Superior temporal gyrus (tissue), 1 donor: Measurements from ENCODE around the gene HDAC1.

Experiments
- DNase-seq: peaks from one replicate; pipeline ENCODE4 v3.0.0-alpha.2; 2016; ENCODE audit errors: extremely low spot score

Gene HDAC1

GRCh38 chr1:32330558-32331151 lies 38.8 kb downstream of the HDAC1 start:
- no peak for DNase-seq

GRCh38 chr1:32331549-32331948 lies 39.7 kb downstream of the HDAC1 start:
- no peak for DNase-seq

- DNase-seq: peak; percentile 63
Observed at GRCh38 chr1:32332290-32333079, 40.6 kb downstream of the HDAC1 start.

DNA sequence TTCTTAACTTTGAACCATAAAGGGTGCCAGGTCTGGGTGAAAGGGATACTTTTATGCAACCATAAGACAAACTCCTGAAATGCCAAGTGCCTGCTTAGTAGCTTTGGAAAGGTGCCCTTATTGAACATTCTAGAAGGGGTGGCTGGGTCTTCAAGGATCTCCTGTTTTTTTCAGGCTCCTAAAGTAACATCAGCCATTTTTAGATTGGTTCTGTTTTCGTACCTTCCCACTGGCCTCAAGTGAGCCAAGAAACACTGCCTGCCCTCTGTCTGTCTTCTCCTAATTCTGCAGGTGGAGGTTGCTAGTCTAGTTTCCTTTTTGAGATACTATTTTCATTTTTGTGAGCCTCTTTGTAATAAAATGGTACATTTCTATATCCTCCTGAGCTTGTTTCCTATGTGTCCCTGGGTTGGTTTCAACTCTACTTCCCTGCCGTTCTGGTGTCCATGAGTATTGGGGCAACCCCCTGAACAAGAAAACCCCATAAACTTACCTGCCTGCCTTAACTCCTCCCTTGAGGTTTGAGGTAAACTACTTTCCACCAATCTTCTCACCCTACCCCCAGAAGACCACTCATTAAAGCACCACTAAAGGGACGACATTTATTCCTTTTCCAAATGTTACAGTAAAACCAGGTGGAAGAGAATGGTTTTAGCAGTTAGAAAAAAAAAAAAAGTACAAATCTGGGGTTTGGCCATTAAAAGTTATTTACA lies 41.5 kb downstream of the HDAC1 start:
- DNase-seq: peak; percentile 13

DNA sequence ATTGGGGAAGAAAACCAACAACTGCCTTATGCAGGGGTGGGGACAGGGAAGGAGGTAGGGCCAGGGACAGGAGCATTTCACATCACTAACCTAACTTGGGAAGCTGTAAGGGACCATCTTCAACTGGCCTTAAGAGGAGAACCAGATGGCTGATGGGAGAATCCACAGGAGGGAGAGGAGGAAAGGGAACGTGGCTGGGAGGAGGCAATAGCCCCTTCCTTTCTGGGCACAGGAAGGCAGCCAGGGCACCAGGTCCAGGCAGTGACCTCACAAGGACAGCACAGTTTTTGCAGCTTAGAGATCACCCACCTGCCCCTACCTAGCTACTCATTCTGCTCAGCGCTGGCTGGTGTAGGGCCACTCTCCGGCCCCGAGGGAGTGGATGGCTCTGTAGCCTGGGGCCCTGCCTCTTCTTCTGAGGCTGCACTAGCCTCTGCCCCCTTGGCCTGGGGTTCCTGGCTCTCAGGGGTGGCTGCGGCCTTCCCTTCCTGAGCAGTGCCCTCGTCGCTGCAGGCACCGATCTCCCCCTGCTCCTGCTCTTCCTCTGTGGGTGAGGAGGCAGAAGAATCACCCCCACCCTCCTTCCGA lies 42.5 kb downstream of the HDAC1 start:
- peak; percentile 13 for DNase-seq

DNA sequence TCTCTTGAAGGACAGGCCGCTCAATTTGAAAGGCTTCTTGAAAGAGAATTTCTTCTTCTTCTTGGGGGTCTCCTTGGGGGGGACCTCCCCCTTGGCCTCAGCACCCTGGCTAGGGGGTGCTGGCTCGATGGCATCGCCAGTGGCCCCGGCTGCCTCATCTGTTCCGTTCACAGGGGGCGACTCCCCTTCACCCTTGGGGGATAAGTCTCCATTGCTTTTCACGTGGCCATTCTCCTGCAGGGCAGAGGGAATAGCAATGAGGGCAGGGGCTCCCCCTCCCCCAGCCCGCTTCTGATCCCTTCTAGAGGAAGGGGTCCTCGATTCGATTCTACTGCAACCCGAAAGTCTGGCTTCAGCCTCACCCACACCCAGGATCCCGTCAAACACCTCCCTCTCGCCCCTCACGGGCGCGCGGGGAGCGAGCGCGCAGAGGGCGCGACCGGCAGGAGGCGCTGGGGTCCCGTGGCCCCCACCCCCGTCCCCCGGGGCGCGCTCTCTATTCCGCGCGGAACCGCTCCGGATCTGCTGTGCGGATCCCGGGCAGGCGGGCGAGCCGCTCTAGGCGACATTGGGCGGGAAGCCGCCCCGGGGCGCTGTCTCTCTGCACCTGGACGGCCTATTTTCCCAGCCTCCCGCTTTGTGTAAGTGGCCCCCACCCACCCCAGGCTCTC lies 43.1 kb downstream of the HDAC1 start:
- DNase-seq: peak; percentile 47

- no peak for DNase-seq
Observed at GRCh38 chr1:32335535-32335789, 43.6 kb downstream of the HDAC1 start.

DNA sequence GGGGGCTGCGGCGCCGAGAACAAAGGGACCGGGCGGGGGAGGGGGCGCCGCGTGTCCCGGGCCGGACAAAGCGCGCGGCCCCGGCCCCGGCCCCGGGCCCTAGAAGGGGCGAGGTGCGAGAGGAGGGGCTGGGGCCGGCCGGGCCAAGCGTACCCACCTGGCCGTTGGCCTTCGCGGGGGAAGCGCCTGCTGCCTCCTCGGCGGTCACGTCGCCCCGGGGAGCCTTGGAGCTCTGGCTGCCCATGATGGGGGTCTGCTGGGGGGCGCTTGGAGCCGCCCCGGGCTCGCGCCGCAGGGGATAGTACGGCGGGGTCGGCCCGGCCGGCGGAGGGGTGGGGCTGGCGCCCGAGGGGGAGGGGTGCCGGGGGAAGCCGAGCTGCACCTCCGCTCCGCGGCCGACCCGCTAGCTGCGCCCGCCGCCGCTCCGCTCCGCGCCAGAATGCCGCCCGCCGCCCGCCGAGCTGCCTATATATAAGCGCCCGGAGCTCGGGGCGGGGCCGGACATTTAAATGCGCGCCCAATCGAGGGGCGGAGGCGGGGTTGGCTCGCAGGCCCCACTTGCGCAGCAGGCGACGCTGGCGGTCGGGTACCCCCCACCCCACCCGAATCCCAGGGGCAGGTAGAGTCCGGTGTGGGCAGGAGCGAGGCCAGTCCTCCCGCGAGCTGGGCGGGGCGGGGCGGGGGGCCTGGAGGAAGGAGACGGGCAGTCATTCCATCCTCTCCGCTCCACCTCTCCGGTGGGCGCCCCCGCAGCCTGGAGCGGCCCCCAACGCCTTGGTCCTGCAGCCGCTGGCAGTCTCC lies 44.1 kb downstream of the HDAC1 start, which contains the start of gene MARCKSL1:
MARCKSL1 (minus strand) TSS at position 444 of the 801 bp plus-strand sequence; CDS start at position 244, 200 bp downstream.
- peak; percentile 88 for DNase-seq

GRCh38 chr1:32336591-32336932 lies 44.7 kb downstream of the HDAC1 start:
- peak; percentile 32 for DNase-seq

- peak; percentile 32 for DNase-seq
Observed at GRCh38 chr1:32336963-32337675, 45.2 kb downstream of the HDAC1 start.

- DNase-seq: peak; percentile 94
Observed at GRCh38 chr1:32337855-32338636, 46.2 kb downstream of the HDAC1 start.

- no peak for DNase-seq
Observed at GRCh38 chr1:32338637-32339145, 46.8 kb downstream of the HDAC1 start.

DNA sequence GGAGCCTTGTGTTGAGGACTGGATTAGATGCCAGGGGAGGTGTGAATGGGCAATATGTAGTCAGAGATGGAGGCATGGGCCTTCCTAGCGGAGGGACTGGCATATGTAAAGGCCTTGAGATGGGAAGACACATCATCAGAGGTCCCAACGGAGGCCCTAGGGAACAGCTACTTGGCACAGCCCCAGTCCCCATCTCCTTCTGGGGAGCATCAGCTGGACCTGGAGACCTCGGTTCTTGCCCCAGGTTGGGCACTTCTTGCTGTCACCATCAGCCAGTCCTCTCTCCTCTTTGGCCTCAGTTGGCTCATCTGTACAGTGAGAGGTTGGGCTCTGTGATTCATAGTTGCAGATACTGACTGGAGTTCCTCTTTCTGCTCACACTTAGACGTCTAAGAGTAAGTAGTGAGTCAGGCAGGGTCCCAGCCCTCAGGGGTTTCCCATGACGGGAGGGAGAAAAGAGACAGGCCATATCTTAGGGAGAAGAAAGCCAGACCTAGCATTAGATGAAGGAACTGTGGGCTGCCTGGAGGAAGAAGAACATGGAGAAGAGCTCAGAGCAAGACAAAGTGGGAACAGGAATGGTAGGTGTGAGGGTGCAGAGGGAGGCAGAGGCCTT lies 47.6 kb downstream of the HDAC1 start:
- peak; percentile 34 for DNase-seq

GRCh38 chr1:32341186-32341757 lies 49.4 kb downstream of the HDAC1 start:
- peak; percentile 35 for DNase-seq

DNA sequence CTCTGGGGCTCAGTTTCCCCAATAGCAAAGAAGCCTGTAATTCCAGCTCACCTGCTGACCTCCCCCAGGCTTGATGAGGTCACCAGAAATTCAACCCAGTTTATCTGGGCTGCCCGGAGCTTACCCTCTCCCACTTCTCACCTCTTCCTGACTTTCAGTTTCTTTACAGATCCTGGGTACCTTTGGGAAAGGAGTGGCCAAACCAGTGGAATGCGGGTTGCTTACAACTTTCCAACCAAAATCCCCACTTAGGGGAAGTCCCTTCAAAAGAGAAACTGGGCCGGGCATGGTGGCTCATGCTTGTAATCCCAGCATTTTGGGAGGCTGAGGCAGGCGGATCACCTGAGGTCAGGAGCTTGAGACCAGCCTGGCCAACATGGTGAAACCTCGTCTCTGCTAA lies 50.1 kb downstream of the HDAC1 start:
- DNase-seq: no peak

DNA sequence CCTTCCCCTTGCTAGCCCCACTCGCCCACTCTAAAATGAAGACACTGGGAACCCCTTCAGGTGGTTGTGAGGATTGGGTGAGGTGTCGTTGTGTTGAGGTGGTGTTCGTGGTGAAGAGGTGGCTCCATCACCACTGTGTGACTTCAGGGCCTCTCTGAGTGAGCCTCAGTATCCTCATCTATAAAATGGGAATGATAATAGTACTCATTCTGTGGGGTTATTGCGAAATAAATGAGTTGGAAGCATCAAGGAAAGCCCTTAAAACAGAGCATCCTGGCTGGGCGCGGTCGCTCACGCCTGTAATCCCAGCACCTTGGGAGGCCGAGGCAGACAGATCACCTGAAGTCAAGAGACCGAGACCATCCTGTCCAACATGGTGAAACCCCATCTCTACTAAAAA lies 50.8 kb downstream of the HDAC1 start:
- DNase-seq: no peak

- DNase-seq: no peak
Observed at GRCh38 chr1:32345289-32345827, 53.5 kb downstream of the HDAC1 start.

DNA sequence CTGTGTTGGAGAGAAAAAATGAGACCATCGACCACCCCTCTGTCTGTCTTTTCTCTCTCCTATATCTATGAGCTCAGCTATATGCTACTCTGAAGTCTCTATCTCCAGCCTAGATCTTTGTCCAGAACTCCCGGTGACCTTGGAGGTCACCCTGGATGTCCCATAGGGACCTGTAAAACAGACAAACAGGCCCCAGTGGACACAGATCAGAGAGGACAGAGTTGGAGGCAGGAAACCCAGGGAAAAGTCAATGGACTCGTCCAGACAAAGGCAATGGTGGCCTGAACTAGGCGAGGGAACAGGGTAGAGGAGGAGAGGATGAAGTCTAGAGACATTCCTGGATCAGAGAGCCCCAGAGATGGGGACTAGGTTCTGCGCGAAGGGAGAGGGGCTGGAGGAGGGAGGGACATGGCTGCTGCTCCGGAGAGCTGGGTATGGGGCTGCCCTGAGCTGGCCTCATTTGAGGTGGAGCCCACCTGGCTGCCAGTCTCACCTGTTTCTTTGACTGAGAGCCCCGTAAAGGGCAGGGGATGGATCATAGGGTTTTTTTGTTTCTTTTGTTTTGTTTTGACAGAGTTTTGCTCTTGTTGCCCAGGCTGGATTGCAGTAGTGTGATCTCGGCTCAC lies 54.8 kb downstream of the HDAC1 start:
- DNase-seq: no peak
